NT2/D1 (cell line): ENCODE measurements around the gene ATP6V0B.

Experiments
- YY1 ChIP-seq: IDR thresholded peaks from 2 replicates; pipeline ENCODE4 v1.6.1; 2011; ENCODE audit not compliant: insufficient read length, insufficient read depth
- ZNF274 ChIP-seq: IDR thresholded peaks from 2 replicates; pipeline ENCODE4 v1.6.1; 2011; ENCODE audit warnings: mild to moderate bottlenecking, low read depth, low read length

DNA sequence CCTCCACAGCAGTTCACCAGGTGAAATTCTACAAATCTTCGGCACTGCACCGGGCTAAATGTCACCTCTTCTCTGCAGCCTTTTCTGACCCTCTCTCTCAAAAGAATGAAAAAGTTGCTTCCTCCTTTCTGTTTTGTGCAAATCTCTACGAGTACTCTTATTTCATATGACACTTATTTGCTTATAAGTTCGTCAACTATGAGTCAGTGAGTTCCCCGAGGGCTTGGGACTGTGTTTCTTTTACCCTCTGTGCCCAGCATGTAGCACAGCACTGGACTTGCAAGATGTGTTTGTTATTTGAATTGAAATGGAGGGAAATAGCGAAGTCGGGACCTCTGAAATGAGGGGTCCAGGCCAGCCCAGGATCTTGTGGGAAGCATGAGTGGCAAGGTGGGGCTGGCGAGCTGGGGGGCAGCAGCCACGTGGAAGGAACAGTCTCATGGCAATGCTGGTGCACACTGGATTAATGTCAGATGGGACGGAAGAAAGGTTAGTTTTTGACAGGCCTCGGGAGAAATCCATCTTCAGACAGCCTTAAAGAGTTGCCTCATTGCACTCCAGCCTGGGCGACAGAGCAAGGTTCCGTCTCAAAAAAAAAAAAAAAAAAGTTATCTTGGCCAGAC is 50.3 kb downstream of the ATP6V0B start:
- no peak for TF ChIP-seq ZNF274
- TF ChIP-seq YY1 = no peak
